Keratinocyte (primary cell): Measurements from ENCODE around the gene DMXL2. TPM values are rescaled to one million over a fixed set of nuclear protein-coding genes. Genes with fewer than 3 reads are reported as not detected.

Experiments
- DNase-seq: peaks from one replicate; pipeline ENCODE4 v3.0.0-alpha.2; 2011; ENCODE audit warnings: low read depth, missing footprints, low spot score
- FAIRE-seq: peaks from 2 replicates; lab custom pipeline; 2011; peaks lifted over from hg19 to GRCh38; lab: Jason Lieb, UNC
- H2AFZ ChIP-seq: 2 replicates; pipeline ENCODE4 v1.6.0; 2012; ENCODE audit warnings: low read length, control low read depth, inconsistent platforms; ENCODE audit not compliant: control insufficient read depth
- H3K27ac ChIP-seq: 2 replicates; pipeline ENCODE4 v1.5.1; 2011; ENCODE audit warnings: low read length; ENCODE audit not compliant: control insufficient read depth, insufficient read depth
- H3K27me3 ChIP-seq: 3 replicates; pipeline ENCODE4 v1.6.0; 2011; ENCODE audit warnings: low read length; ENCODE audit not compliant: control insufficient read depth, insufficient read depth; ENCODE audit errors: extremely low read depth
- H3K36me3 ChIP-seq, 2 experiments: 2 replicates in 1 of 2; 3 replicates in 1 of 2; pipeline ENCODE4 v1.5.1; 2011; ENCODE audit warnings: low read length in 2 of 2, mild to moderate bottlenecking in 1 of 2; ENCODE audit not compliant: control insufficient read depth in 2 of 2, insufficient read depth in 2 of 2; ENCODE audit errors: extremely low read depth in 1 of 2
- H3K4me1 ChIP-seq: 3 replicates; pipeline ENCODE4 v1.5.1; 2011; ENCODE audit warnings: low read length; ENCODE audit not compliant: control insufficient read depth, insufficient read depth; ENCODE audit errors: extremely low read depth
- H3K4me2 ChIP-seq: 3 replicates; pipeline ENCODE4 v1.6.0; 2011; ENCODE audit warnings: low read depth, low read length; ENCODE audit not compliant: control insufficient read depth, insufficient read depth; ENCODE audit errors: extremely low read depth
- H3K4me3 ChIP-seq, 3 experiments: fragments of 200-600 bp in 1 of 3; sonication (generic) in 1 of 3; 2 replicates in 2 of 3; 3 replicates in 1 of 3; pipeline ENCODE4 v1.5.1; 2011 to 2016; ENCODE audit warnings: low read length in 3 of 3, mild to moderate bottlenecking in 3 of 3, control low read depth in 2 of 3, inconsistent platforms in 1 of 3, low read depth in 1 of 3, mixed read lengths in 1 of 3, mixed run types in 1 of 3, moderate library complexity in 1 of 3; ENCODE audit not compliant: control insufficient read depth in 2 of 3, insufficient read depth in 2 of 3; ENCODE audit errors: extremely low read depth in 1 of 3
- H3K79me2 ChIP-seq: 2 replicates; pipeline ENCODE4 v1.6.0; 2012; ENCODE audit warnings: low read length; ENCODE audit not compliant: control insufficient read depth, insufficient read depth
- H3K9ac ChIP-seq: 3 replicates; pipeline ENCODE4 v1.6.0; 2011; ENCODE audit warnings: low read length; ENCODE audit not compliant: control insufficient read depth, insufficient read depth; ENCODE audit errors: extremely low read depth
- H3K9me1 ChIP-seq: 3 replicates; pipeline ENCODE4 v1.6.0; 2011; ENCODE audit warnings: low read length; ENCODE audit not compliant: control insufficient read depth, insufficient read depth; ENCODE audit errors: extremely low read depth
- H3K9me3 ChIP-seq: 2 replicates; pipeline ENCODE4 v1.5.1; 2012; ENCODE audit warnings: low read depth, low read length; ENCODE audit not compliant: control insufficient read depth
- H4K20me1 ChIP-seq: 3 replicates; pipeline ENCODE4 v1.6.0; 2011; ENCODE audit warnings: low read length; ENCODE audit not compliant: control insufficient read depth, insufficient read depth; ENCODE audit errors: extremely low read depth
- CTCF ChIP-seq, 3 experiments: IDR thresholded peaks in 1 of 3; conservative IDR thresholded peaks in 1 of 3; optimal IDR thresholded peaks in 1 of 3; 2 replicates in 2 of 3; 3 replicates in 1 of 3; pipeline versions ENCODE3 to v1.5.1; 2011; ENCODE audit warnings: low read length in 3 of 3, mild to moderate bottlenecking in 3 of 3, moderate library complexity in 2 of 3, control low read depth in 1 of 3, inconsistent platforms in 1 of 3; ENCODE audit not compliant: insufficient read depth in 2 of 3; ENCODE audit errors: extremely low read depth in 1 of 3
- EZH2 ChIP-seq: IDR thresholded peaks from one replicate; pipeline ENCODE4 v1.6.1; 2012; ENCODE audit warnings: inconsistent platforms, mild to moderate bottlenecking, low read length, moderate library complexity
- dilution Hi-C: fragments of 300-500 bp; cut with MboI; formaldehyde crosslinking; loops from one replicate; pipeline ENCODE4 v1.7.0; 2020; ENCODE audit warnings: low sequenced_read_pairs; ENCODE audit not compliant: extremely low pct_ligation_motif_present
- polyA plus RNA-seq, 5 experiments: library from polyadenylated mRNA; depleted of rRNA in 3 of 5; stranded (reverse) in 3 of 5; stranded (forward) in 1 of 5; unstranded in 1 of 5; fragments of >200 nt; gene quantifications; 1 replicate in 1 of 5; 2 replicates in 3 of 5; 3 replicates in 1 of 5; pipeline versions ENCODE4 v1.2.1 to v1.2.3, GENCODE V29; 2011 to 2012; ENCODE audit warnings: missing spikeins in 2 of 5, low read depth in 1 of 5, low replicate concordance in 1 of 5

DMXL2 gene
- polyA plus RNA-seq, 1 donor (not counting 4 experiments of a cell fraction or from before 2014, with no cell fraction given): 14.9 TPM

GRCh38 chr15:51619331-51620035 lies 3.1 kb downstream of the DMXL2 start:
- no peak for FAIRE-seq
- Histone ChIP-seq H3K4me1 (peaks cover 8% of the 10 kb centered on the region), H3K27me3 (no peaks in the 10 kb centered on the region), H3K27ac (no peak overlapping the region), H3K9me1 (no peaks in the 10 kb centered on the region), H3K36me3 (no peaks in the 10 kb centered on the region), H3K79me2 (peaks cover 23% of the 10 kb centered on the region), H3K4me2 (no peak overlapping the region), H3K4me3 (no peak overlapping the region), H3K9me3 (no peaks in the 10 kb centered on the region), H2AFZ (no peak overlapping the region), H4K20me1 (no peaks in the 10 kb centered on the region), H3K9ac (no peak overlapping the region)
- dilution Hi-C loops: no loop called here
- TF ChIP-seq CTCF (optimal IDR thresholded peaks at IDR 0.05 in 1 of 3, IDR thresholded peaks at IDR 0.05 in 1 of 3, conservative IDR thresholded peaks at IDR 0.05 in 1 of 3; ENCODE audit: extremely low read depth in 1 of 3, insufficient read depth in 2 of 3, low read length in 3 of 3): no peak
- no peak for TF ChIP-seq EZH2
- no peak for DNase-seq

DNA sequence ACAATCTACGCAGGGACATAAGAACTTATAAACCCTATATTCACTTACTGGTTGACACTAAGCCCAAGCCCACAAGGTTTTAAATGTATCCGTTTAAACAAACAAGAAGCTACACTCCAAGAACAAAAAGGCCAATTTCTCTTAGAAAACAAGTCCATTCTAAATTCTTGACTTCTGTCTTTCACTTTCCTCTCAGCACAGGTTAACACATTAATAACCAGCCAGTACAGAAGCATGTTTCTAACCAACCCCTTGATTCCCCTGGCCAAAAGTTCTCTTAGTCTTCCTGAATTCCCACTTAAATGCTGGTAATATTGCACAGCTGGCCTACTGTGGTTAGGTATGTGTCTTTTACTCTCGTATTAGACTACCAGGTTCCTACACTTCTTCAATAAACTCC lies 4.7 kb downstream of the DMXL2 start:
- H3K9me1 ChIP-seq: no peaks in the 10 kb centered on the region
- no peaks in the 10 kb centered on the region for H3K36me3 ChIP-seq
- no peak overlapping the region for H3K27ac ChIP-seq
- no peaks in the 10 kb centered on the region for H4K20me1 ChIP-seq
- FAIRE-seq (no peak), DNase-seq (no peak)
- H3K27me3 ChIP-seq: no peaks in the 10 kb centered on the region
- H3K4me2 ChIP-seq: no peak overlapping the region
- no peak overlapping the region for H3K4me3 ChIP-seq
- H3K4me1 ChIP-seq: peaks cover 5% of the 10 kb centered on the region
- H3K9me3 ChIP-seq: no peaks in the 10 kb centered on the region
- peaks cover 23% of the 10 kb centered on the region for H3K79me2 ChIP-seq
- TF ChIP-seq CTCF (optimal IDR thresholded peaks at IDR 0.05 in 1 of 3, IDR thresholded peaks at IDR 0.05 in 1 of 3, conservative IDR thresholded peaks at IDR 0.05 in 1 of 3; ENCODE audit: extremely low read depth in 1 of 3, insufficient read depth in 2 of 3, low read length in 3 of 3): no peak
- TF ChIP-seq EZH2: no peak
- H2AFZ ChIP-seq: no peak overlapping the region
- dilution Hi-C loops: no loop called here
- no peak overlapping the region for H3K9ac ChIP-seq
